Uterus (tissue), 4 donors: ENCODE data around the gene KIF1B. TPM values are rescaled to one million over a fixed set of nuclear protein-coding genes. Genes with fewer than 3 reads are reported as not detected.

Experiments used
- DNase-seq, 2 donors: peaks; one replicate each; pipeline ENCODE4 v3.0.0-alpha.2; 2019 to 2020
- H3K27ac ChIP-seq, 2 donors: fragments of 200-600 bp; sonication (generic); 1 replicate in 1 of 2; 2 replicates in 1 of 2; pipeline ENCODE4 v1.5.1; 2016 to 2018
- H3K27me3 ChIP-seq, 2 donors: fragments of 200-600 bp; sonication (generic); one replicate each; pipeline ENCODE4 v1.5.1; 2018 to 2019; ENCODE audit warnings: control low read depth in 1 of 2
- H3K36me3 ChIP-seq, 2 donors: fragments of 200-600 bp; sonication (generic); one replicate each; pipeline ENCODE4 v1.5.1; 2019; ENCODE audit warnings: control low read depth in 1 of 2
- H3K4me1 ChIP-seq, 2 donors: fragments of 200-600 bp; sonication (generic); one replicate each; pipeline ENCODE4 v1.5.1; 2018 to 2019; ENCODE audit warnings: control low read depth in 1 of 2
- H3K4me3 ChIP-seq, 2 donors: fragments of 200-600 bp; sonication (generic); 1 replicate in 1 of 2; 2 replicates in 1 of 2; pipeline ENCODE4 v1.5.1; 2018 to 2019; ENCODE audit warnings: mild to moderate bottlenecking in 1 of 2
- H3K9me3 ChIP-seq, 2 donors: fragments of 200-600 bp; sonication (generic); one replicate each; pipeline ENCODE4 v1.5.1; 2019; ENCODE audit warnings: control low read depth in 1 of 2
- CTCF ChIP-seq, 4 experiments: fragments of 200-600 bp in 2 of 4; fragments of 450-650 bp in 2 of 4; sonication (generic) in 2 of 4; IDR thresholded peaks; one replicate each; pipeline ENCODE4 v1.5.1; 2016 to 2019; ENCODE audit warnings: antibody characterized with exemption in 4 of 4, mild to moderate bottlenecking in 2 of 4, moderate library complexity in 1 of 4
- POLR2A ChIP-seq, 2 donors: fragments of 450-650 bp; IDR thresholded peaks; one replicate each; pipeline ENCODE4 v1.6.1; 2016; ENCODE audit warnings: antibody characterized with exemption in 2 of 2, mild to moderate bottlenecking in 1 of 2, moderate library complexity in 1 of 2
- intact Hi-C: fragments of 100-400 bp; cut with DNase I; formaldehyde crosslinking; loops from one replicate; pipeline ENCODE4 v1.15.1; 2023; ENCODE audit warnings: low total_unique reads
- total RNA-seq, 4 donors: library from RNA; depleted of rRNA in 3 of 4; stranded (reverse); fragments of >200 nt in 3 of 4; gene quantifications; one replicate each; pipeline versions ENCODE4 v1.1.0 to v1.2.4, GENCODE V29; 2014 to 2023
- donor health status: DM: yes; HTN: yes; CAD: no.

Gene KIF1B
- total RNA-seq, 4 donors from 2014 or later = 26.4 to 89.6 (median 45.1) TPM

- Histone ChIP-seq H3K4me3 (no peak overlapping the region), H3K27me3 (no peaks in the 10 kb centered on the region), H3K9me3 (no peaks in the 10 kb centered on the region), H3K27ac (no peak overlapping the region), H3K4me1 (no peaks in the 10 kb centered on the region), H3K36me3 (no peaks in the 10 kb centered on the region)
- DNase-seq = no peak
- intact Hi-C loops = no loop called here
- no peak for TF ChIP-seq POLR2A (IDR thresholded peaks at IDR 0.05)
- TF ChIP-seq CTCF (IDR thresholded peaks at IDR 0.05) = no peak
Measured at GRCh38 chr1:10325521-10325920, 115.2 kb downstream of the KIF1B start.

- H3K27me3 ChIP-seq = no peaks in the 10 kb centered on the region
- H3K9me3 ChIP-seq = no peaks in the 10 kb centered on the region
- no peak overlapping the region for H3K4me3 ChIP-seq
- H3K36me3 ChIP-seq = no peaks in the 10 kb centered on the region
- no peaks in the 10 kb centered on the region for H3K4me1 ChIP-seq
- intact Hi-C loops = no loop called here
- no peak overlapping the region for H3K27ac ChIP-seq
- TF ChIP-seq POLR2A (IDR thresholded peaks at IDR 0.05) = no peak
- no peak for TF ChIP-seq CTCF (IDR thresholded peaks at IDR 0.05)
- DNase-seq = no peak
Measured at GRCh38 chr1:10326251-10326650, 115.9 kb downstream of the KIF1B start.

- Histone ChIP-seq H3K27ac (no peak overlapping the region), H3K4me3 (no peak overlapping the region), H3K9me3 (no peaks in the 10 kb centered on the region), H3K36me3 (no peaks in the 10 kb centered on the region), H3K4me1 (no peaks in the 10 kb centered on the region), H3K27me3 (no peaks in the 10 kb centered on the region)
- TF ChIP-seq CTCF (IDR thresholded peaks at IDR 0.05) (no peak), POLR2A (IDR thresholded peaks at IDR 0.05) (no peak)
- no peak for DNase-seq
- intact Hi-C loops = no loop called here
Measured at GRCh38 chr1:10328180-10328963, 118.0 kb downstream of the KIF1B start.

- Histone ChIP-seq H3K4me1 (no peaks in the 10 kb centered on the region), H3K4me3 (no peak overlapping the region), H3K27me3 (no peaks in the 10 kb centered on the region), H3K9me3 (no peaks in the 10 kb centered on the region), H3K27ac (no peak overlapping the region), H3K36me3 (no peaks in the 10 kb centered on the region)
- intact Hi-C loops = no loop called here
- no peak for TF ChIP-seq CTCF (IDR thresholded peaks at IDR 0.05)
- no peak for TF ChIP-seq POLR2A (IDR thresholded peaks at IDR 0.05)
- DNase-seq = no peak
Measured at GRCh38 chr1:10337436-10337835, 127.1 kb downstream of the KIF1B start.

- Histone ChIP-seq H3K27me3 (no peaks in the 10 kb centered on the region), H3K36me3 (no peaks in the 10 kb centered on the region), H3K9me3 (no peaks in the 10 kb centered on the region), H3K4me3 (no peak overlapping the region), H3K4me1 (no peaks in the 10 kb centered on the region), H3K27ac (no peak overlapping the region)
- DNase-seq = peak; percentile 28 to 38
- intact Hi-C loops = no loop called here
- TF ChIP-seq POLR2A (IDR thresholded peaks at IDR 0.05) = no peak
- TF ChIP-seq CTCF (IDR thresholded peaks at IDR 0.05) = peak; percentile 58 to 67 (median 61)
Measured at GRCh38 chr1:10338047-10338446, 127.7 kb downstream of the KIF1B start.
